PC-3 (cell line): ENCODE results near the gene RUFY3.

Experiments
- EZH2 ChIP-seq: fragments of 300-600 bp; sonication (generic); IDR thresholded peaks from one replicate; pipeline ENCODE4 v1.6.1; 2017; ENCODE audit warnings: antibody characterized with exemption, mild to moderate bottlenecking, low read length; ENCODE audit not compliant: unreplicated experiment
- TF ChIP-seq, protein P1 (sequence below): fragments of 300-600 bp; sonication (generic); conservative IDR thresholded peaks from 2 replicates; pipeline ENCODE4 v1.5.1; 2017; ENCODE audit warnings: antibody characterized with exemption, low read depth, mild to moderate bottlenecking, low read length

DNA sequence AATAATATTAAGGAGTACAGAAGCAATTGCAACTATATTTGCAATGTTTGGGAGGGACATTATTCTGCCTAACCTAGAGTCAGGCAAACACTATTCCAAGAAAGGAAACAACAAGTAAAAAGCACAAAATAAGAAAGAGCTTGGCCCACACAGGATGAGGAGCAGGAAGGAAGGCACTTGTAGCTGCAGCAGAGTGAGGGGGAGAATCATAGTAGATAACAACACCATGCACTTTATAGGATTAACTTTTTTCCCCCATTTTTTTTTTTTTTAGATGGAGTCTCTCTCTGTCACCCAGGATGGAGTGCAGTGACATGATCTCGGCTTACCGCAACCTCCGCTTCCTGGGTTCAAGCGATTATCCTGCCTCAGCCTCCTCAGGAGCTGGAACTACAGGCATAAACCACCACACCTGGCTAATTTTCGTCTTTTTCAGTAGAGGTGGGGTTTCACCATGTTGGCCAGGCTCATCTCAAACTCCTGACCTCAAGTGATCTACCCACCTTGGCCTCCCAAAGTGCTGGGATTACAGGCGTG lies 45.1 kb upstream of the RUFY3 start:
- TF ChIP-seq, protein P1, sequence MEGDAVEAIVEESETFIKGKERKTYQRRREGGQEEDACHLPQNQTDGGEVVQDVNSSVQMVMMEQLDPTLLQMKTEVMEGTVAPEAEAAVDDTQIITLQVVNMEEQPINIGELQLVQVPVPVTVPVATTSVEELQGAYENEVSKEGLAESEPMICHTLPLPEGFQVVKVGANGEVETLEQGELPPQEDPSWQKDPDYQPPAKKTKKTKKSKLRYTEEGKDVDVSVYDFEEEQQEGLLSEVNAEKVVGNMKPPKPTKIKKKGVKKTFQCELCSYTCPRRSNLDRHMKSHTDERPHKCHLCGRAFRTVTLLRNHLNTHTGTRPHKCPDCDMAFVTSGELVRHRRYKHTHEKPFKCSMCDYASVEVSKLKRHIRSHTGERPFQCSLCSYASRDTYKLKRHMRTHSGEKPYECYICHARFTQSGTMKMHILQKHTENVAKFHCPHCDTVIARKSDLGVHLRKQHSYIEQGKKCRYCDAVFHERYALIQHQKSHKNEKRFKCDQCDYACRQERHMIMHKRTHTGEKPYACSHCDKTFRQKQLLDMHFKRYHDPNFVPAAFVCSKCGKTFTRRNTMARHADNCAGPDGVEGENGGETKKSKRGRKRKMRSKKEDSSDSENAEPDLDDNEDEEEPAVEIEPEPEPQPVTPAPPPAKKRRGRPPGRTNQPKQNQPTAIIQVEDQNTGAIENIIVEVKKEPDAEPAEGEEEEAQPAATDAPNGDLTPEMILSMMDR = no peak
- no peak for TF ChIP-seq EZH2
